Fibroblast of skin of scalp (primary cell): ENCODE measurements around the gene EVX1.

ENCODE experiments used
- DNase-seq: peaks from one replicate; pipeline ENCODE4 v3.0.0-alpha.2; 2013

Gene EVX1

GRCh38 chr7:27205325-27206280 lies 37.0 kb upstream of the EVX1 start:
- DNase-seq: no peak

DNA sequence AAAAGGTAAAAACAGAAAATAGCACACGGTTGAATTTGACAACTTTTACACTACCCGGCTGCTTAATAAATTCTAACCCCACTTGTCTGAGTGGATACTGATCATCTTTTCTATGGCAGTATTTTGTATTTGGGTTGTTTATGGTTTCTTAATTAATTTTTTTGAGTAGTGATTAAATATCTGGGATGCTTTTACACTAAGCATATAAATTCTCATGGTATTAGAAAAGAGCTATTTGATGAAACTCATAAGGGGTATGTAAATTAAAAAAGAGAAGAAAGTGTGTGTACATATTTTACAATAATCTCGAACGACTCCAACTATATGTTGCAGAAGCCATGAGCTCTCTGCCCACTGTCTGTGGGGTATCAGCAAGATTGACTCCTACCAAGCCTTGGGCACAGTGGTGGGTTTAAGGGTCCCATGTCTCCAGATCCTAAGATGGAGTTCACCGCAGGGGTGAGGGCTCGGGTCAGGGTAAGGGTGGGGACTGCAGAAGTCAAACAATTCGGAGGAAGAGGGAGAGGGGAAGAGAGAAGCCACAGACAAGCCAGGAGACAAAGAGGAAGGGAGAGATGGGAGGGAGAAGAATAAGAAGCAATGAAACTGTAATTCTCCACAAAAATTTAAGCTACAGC lies 35.1 kb upstream of the EVX1 start:
- no peak for DNase-seq

GRCh38 chr7:27208998-27209397 lies 33.6 kb upstream of the EVX1 start:
- no peak for DNase-seq

- no peak for DNase-seq
These were observed 32.6 kb upstream of the EVX1 start for GRCh38 chr7:27209933-27210440.

DNA sequence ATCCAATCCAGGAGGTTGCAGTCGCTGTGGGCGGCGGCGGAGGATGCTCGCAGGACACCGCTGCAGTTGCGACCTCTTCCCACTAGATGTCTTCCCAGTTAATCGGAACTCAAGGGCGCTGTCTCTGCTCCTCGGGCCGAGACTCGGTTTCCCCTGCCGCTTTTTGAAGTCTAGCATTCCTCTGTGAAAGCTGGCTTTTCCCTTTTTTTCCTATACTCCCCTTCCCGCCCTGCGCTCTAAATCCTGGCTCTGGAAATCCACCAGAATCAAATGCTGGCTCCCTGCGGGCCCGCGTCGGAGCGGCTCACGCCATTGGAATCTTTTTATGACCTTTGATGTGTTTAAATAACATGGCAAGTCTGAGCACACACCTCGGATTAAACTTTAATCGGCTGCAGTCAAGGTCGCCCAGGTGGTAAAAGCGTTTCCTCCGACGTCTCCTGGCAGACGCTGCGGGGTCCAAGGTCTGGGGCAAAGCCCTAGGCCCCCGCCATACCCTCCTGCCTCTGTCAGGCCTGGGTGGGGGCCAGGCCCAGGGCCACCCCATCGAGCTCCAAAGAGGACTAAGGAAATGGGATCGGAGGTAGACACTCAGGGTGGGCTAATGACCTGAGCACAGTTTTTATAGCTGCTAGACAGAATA lies 32.0 kb upstream of the EVX1 start:
- DNase-seq: peak; percentile 19

DNA sequence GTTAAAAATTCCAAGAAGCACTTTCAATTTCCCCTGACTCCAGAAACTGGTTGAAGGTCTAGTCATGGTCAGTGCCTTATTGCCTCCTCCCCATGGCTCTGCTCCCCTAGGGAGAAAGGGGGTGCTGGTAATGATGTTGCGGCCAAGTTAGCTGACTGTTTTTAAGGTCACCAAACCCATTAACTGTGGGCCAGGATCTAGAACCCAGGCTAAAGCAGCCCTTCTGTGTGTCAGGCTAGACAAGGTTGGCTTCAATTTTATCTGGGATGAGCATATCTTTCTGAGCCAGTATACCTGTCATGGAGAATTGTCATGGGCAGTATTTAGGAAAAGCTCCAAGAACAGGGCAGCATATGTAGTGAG lies 31.5 kb upstream of the EVX1 start:
- DNase-seq: no peak

DNA sequence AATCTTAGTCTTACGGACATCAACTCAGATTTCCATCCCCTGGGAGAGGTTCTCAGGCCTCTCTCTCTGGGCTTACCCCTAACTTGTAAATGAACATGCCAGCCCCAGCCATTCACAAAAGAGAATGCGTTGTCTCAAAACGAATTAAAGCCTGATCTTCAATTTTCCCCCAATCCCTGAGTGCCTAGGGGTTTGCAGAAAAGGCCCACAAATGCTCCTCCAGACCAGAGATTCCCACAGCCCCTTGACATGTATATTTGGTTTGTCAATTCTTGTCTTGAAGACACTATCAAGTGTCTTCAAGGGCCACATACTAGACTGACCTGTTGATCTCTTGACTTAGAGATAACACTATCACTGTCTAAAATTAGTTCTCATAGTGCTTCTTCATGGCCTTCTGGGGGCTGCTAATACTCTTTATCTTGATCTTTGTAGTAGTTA lies 30.8 kb upstream of the EVX1 start:
- no peak for DNase-seq

GRCh38 chr7:27212497-27213432 lies 29.8 kb upstream of the EVX1 start:
- DNase-seq: no peak

DNA sequence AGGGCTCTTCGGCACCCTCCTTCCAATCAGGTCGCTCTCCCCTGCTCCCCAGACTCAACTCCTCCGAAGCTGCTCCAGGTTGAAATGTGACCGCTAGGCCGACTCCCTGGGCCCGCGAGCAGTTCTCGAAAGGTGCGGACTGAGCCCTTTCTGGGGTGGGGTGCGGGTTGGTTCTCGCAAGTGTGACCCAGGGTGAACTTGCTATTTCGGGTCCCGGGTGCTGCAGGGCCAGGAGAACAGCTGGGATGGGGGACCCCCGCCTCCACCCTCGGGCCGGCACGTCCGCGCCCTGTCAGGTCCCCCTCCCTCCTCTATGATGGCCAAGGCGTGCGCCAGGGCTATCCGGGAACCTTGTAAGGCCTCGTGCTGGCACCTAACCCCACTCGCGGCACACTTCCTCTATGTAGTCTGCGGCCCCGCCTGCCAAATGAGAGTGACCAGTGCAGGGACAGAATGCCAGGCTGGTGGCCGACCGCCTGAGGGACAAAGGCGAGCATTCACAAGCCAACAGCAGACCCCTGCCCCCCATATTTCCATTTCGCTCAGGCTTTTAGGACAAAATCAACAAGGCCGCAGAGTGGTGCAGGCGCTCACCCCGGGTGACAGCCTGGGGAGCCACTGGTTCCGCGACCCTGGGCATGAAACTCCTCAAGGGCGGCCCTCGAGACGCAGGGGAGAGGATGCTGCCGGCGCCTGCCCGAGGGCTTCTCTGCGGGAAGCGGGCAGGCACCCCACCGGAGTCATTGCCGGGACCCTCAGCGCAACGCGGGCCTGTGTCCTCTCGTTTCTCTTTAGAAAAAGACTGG lies 29.0 kb upstream of the EVX1 start:
- DNase-seq: no peak

DNA sequence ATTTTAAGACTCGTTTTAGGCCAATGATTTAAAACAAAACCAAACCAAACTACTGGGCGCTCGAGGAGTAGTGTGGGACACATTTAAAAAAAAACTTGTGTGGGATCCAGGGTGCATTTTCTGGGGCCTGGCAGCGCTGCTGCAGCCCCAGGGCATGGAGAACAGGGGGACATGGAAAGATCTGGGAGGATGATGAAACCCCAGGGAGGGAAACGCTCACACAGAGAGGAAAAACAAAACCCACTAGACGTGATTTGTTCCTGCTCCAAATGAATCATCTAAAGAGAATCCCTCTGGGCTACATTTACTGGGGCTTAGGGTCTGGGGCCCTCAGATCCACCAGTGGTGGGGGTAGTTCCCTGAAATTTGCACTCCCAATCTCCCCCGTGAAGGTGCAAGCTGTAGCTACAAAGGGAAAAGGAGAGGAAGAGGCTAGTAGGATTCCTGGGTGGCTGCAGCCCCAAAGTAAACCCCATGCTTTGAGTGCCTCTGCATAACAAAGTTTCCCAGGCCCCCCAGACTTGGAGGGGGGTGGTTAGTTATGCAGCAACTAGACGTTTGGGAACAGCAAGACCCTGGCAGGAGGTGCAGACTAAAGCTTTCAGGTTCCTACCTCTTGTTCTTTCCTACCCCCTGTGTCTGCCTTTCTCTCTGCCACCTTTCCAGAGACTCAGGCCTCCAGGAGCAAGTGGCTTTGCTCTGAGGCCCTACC lies 28.2 kb upstream of the EVX1 start:
- DNase-seq: no peak

DNA sequence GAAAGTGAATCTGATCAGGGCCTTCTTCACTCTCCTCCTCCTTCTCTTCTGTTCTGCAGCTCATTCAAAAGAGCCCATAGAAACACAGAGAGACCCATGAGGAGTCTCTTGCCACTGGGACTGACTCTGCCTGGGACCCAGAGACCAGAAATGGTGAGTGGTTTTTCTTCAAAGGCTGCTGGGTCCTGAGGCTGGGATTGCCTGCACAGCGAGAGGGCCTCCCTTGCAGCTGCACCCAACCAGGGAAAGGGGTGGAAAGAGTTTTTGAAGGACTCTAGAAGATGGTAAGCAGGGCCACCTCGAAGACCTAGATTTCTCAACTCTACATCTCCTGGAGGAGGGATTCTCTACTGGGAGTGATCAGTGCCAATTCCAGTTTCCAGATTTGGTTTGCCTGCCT lies 27.2 kb upstream of the EVX1 start:
- no peak for DNase-seq

- DNase-seq: no peak
These were observed 24.7 kb upstream of the EVX1 start for GRCh38 chr7:27217951-27218350.

DNA sequence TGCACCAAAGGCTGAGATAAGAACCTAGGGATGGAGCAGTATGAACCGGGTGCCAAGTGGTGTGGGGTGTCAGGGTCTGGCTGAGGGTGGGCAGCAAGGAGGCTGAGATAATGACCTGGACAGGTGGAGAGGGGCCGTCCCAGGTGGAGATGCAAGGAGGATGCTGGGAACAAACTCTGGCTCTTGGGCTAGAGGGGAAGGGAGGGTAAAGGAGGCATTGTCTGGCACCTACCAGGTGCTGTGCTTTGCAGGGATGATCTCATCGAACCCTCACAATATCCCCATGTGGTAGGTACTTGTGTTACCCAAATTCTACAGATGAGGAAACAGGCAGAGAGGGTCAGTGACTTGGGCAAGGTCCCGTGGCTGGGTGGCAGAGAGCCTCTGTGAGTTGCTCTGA lies 22.8 kb upstream of the EVX1 start:
- no peak for DNase-seq

DNA sequence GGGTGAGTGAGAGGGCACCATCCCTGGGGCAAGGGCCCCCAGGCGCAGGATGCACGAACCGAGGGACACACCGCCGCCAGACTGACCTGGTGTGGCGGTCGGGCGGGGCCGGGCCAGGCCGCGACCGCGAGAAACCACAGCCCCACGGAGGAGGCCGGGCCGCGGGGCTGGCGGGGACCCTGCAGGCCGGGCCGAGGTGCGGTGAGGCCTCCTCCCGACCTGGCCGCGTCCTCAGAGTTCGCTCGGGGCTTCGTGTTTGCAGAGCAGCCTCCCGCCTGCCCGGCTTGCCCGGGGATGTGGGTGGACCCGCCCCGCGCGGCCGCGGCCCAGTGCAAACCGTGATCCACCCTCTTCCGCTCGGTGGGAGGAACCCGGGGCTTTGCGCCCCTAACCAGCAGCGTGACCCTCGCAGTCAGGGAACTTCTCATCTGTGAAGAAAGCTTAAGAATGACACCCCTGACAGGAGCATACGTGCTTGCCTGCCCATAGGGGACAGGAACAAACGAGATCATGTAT lies 22.1 kb upstream of the EVX1 start:
- DNase-seq: no peak

DNA sequence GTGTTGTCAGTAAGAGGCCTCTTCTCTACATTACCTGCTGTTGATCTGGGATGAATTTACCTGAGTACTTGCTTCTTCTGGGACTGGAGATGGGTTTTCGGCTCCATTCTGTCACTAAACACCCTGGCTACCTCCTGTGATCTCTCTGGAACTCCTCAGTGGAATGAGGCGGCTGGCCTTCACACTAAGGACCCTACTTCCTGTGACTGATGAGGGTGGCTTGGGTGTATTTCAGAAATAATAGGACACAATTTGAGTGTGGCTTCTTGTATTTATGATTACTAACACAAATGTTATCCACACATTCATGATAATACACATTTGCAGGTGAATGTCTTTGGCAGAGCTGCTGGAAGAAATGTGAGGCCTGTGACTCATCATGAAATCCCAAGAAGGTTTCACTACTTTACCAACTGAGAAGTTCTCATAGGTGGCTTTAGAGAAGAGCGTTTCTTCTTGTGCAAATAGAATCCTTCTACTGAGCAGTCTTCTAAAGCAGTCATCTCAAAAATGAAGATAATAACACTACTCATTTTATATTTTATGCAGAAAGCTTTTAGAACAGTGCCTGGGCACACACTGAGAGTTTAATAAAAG lies 21.3 kb upstream of the EVX1 start:
- DNase-seq: no peak

- DNase-seq: no peak
These were observed 18.5 kb upstream of the EVX1 start for GRCh38 chr7:27223941-27224575.

- DNase-seq: no peak
These were observed 17.3 kb upstream of the EVX1 start for GRCh38 chr7:27224983-27225934.

- no peak for DNase-seq
These were observed 13.2 kb upstream of the EVX1 start for GRCh38 chr7:27229448-27229847.
